Thyroid gland (tissue), 4 donors: ENCODE measurements around the gene HHATL. TPM values are rescaled to one million over a fixed set of nuclear protein-coding genes. Genes with fewer than 3 reads are reported as not detected.

Source experiments
- DNase-seq, 2 donors: peaks; one replicate each; pipeline ENCODE4 v3.0.0-alpha.2; 2019
- H3K27ac ChIP-seq, 3 donors: fragments of 200-600 bp; sonication (generic); 1 replicate in 2 of 3; 2 replicates in 1 of 3; pipeline ENCODE4 v1.5.1; 2016 to 2019; ENCODE audit warnings: mild to moderate bottlenecking in 1 of 3, moderate library complexity in 1 of 3
- H3K27me3 ChIP-seq: fragments of 200-600 bp; sonication (generic); one replicate; pipeline ENCODE4 v1.5.1; 2019
- H3K36me3 ChIP-seq, 2 donors: fragments of 200-600 bp; sonication (generic); one replicate each; pipeline ENCODE4 v1.5.1; 2016 to 2019
- H3K4me1 ChIP-seq, 2 donors: fragments of 200-600 bp; sonication (generic); one replicate each; pipeline ENCODE4 v1.5.1; 2017 to 2019
- H3K4me3 ChIP-seq, 3 donors: fragments of 200-600 bp; sonication (generic); replicated peaks in 1 of 3; 1 replicate in 2 of 3; 2 replicates in 1 of 3; pipeline ENCODE4 v1.5.1; 2016; ENCODE audit warnings: mild to moderate bottlenecking in 1 of 3
- H3K9me3 ChIP-seq: fragments of 200-600 bp; sonication (generic); one replicate; pipeline ENCODE4 v1.5.1; 2017
- CTCF ChIP-seq, 6 experiments: fragments of 200-600 bp in 3 of 6; fragments of 450-650 bp in 3 of 6; sonication (generic) in 3 of 6; IDR thresholded peaks; one replicate each; pipeline ENCODE4 v1.5.1; 2016 to 2019; ENCODE audit warnings: antibody characterized with exemption in 6 of 6, mild to moderate bottlenecking in 2 of 6, inconsistent platforms in 1 of 6, moderate library complexity in 1 of 6
- POLR2A ChIP-seq, 2 donors: fragments of 450-650 bp; IDR thresholded peaks; one replicate each; pipeline ENCODE4 v1.6.1; 2017; ENCODE audit warnings: antibody characterized with exemption in 2 of 2, mild to moderate bottlenecking in 2 of 2, moderate library complexity in 1 of 2
- WGBS, 2 donors: methylation state at CpG; one replicate each; pipeline ENCODE4 v1.1.5; 2017; 5-methylcytosine and 5-hydroxymethylcytosine counted together
- intact Hi-C: fragments of 100-400 bp; cut with DNase I; formaldehyde crosslinking; loops from one replicate; pipeline ENCODE4 v1.15.1; 2023
- total RNA-seq, 4 donors: library from RNA; depleted of rRNA; stranded (reverse); fragments of >200 nt; gene quantifications; one replicate each; pipeline ENCODE4 v1.2.3, GENCODE V29; 2016

The HHATL gene
- total RNA-seq, 4 donors from 2014 or later = 15.7 to 64.1 (median 32.4) TPM

GRCh38 chr3:42656680-42657610 is 45.7 kb downstream of the HHATL start:
- H3K9me3 ChIP-seq = no peaks in the 10 kb centered on the region
- H3K27ac ChIP-seq = no peak overlapping the region
- peaks cover 0 to 5% of the 10 kb centered on the region in 2 donors for H3K36me3 ChIP-seq
- H3K27me3 ChIP-seq = no peaks in the 10 kb centered on the region
- 86 to 90% methylated on average over 8 to 9 of the region's 9 CpGs for WGBS, 2 donors
- no peak overlapping the region for H3K4me3 ChIP-seq
- TF ChIP-seq POLR2A (IDR thresholded peaks at IDR 0.05) (no peak), CTCF (IDR thresholded peaks at IDR 0.05) (no peak)
- DNase-seq = no peak
- intact Hi-C loops = no loop called here
- peaks cover 25 to 30% of the 10 kb centered on the region in 2 donors for H3K4me1 ChIP-seq

GRCh38 chr3:42655980-42656679 is 46.5 kb downstream of the HHATL start:
- Histone ChIP-seq H3K27me3 (no peaks in the 10 kb centered on the region), H3K36me3 (peaks cover 0 to 5% of the 10 kb centered on the region in 2 donors), H3K4me3 (no peak overlapping the region), H3K9me3 (no peaks in the 10 kb centered on the region), H3K27ac (peak overlapping the region in 2 of 3 donors; percentile 85 to 97), H3K4me1 (peaks cover 28 to 36% of the 10 kb centered on the region in 2 donors)
- intact Hi-C loops = loop anchor here (2.0 kb wide), 1 partner anchor 65 kb away; the partner anchor contains the start of gene SS18L2
- no peak for DNase-seq
- WGBS, 2 donors = 88 to 91% methylated on average over 6 of the region's 6 CpGs
- TF ChIP-seq POLR2A (IDR thresholded peaks at IDR 0.05) (no peak), CTCF (IDR thresholded peaks at IDR 0.05) (no peak)

- Histone ChIP-seq H3K27ac (peak overlapping the region; percentile 85 to 97 (median 92)), H3K4me3 (peak overlapping the region in 1 of 3 donors; percentile 89), H3K9me3 (no peaks in the 10 kb centered on the region), H3K36me3 (peaks cover 0 to 5% of the 10 kb centered on the region in 2 donors), H3K27me3 (no peaks in the 10 kb centered on the region), H3K4me1 (peaks cover 28 to 36% of the 10 kb centered on the region in 2 donors)
- WGBS, 2 donors = 71 to 82% methylated on average over 3 to 4 of the region's 4 CpGs
- intact Hi-C loops = loop anchor here (2.0 kb wide), 1 partner anchor 65 kb away; the partner anchor contains the start of gene SS18L2
- peak in 1 of 2 donors; percentile 45 for DNase-seq
- TF ChIP-seq CTCF (IDR thresholded peaks at IDR 0.05) (no peak), POLR2A (IDR thresholded peaks at IDR 0.05) (no peak)
Observed at GRCh38 chr3:42655331-42655888, 47.2 kb downstream of the HHATL start.

- peaks cover 28 to 36% of the 10 kb centered on the region in 2 donors for H3K4me1 ChIP-seq
- intact Hi-C loops = loop anchor here (2.0 kb wide), 1 partner anchor 64 kb away; the partner anchor contains the start of gene SS18L2
- DNase-seq = peak; percentile 71 to 74
Observed at GRCh38 chr3:42654331-42655201, 48.0 kb downstream of the HHATL start.

More at GRCh38 chr3:42654331-42655201, 48.0 kb downstream of the HHATL start:
- no peak for TF ChIP-seq CTCF (IDR thresholded peaks at IDR 0.05)
- peak; percentile 23 to 68 for TF ChIP-seq POLR2A (IDR thresholded peaks at IDR 0.05)
- Histone ChIP-seq H3K36me3 (peaks cover 0 to 5% of the 10 kb centered on the region in 2 donors), H3K27me3 (no peaks in the 10 kb centered on the region), H3K27ac (peak overlapping the region; percentile 86 to 97 (median 92)), H3K4me3 (peak overlapping the region in 2 of 3 donors; percentile 78 to 89), H3K9me3 (no peaks in the 10 kb centered on the region)
- WGBS, 2 donors = 7% methylated on average over 11 of the region's 94 CpGs; no CpG with 5 or more reads in 1 of the 2 donors
